CD4-positive, alpha-beta T cell treated with Interleukin-17A for 4 hours (primary cell): Measurements from ENCODE around the gene NEK3.
"Not testable (repeated sequence)": the region's sequence is repeated elsewhere in the genome, so short reads cannot be mapped to it uniquely, and the experiment has no call there.

Source experiments
- DNase-seq: peaks from one replicate; pipeline ENCODE4 v3.0.0-alpha.2; 2020; ENCODE audit warnings: mixed read lengths

Gene NEK3

GRCh38 chr13:52112591-52112990 lies 46.8 kb downstream of the NEK3 start:
- no peak for DNase-seq

GRCh38 chr13:52109116-52109670 lies 50.2 kb downstream of the NEK3 start:
- DNase-seq, result no peak

GRCh38 chr13:52105841-52106240 lies 53.6 kb downstream of the NEK3 start:
- no peak for DNase-seq

GRCh38 chr13:52104624-52105023 lies 54.8 kb downstream of the NEK3 start:
- no peak for DNase-seq

GRCh38 chr13:52103386-52103785 lies 56.0 kb downstream of the NEK3 start:
- no peak for DNase-seq

- not testable (repeated sequence) for DNase-seq
Measured at GRCh38 chr13:52102423-52102822, 57.0 kb downstream of the NEK3 start.

GRCh38 chr13:52097197-52097596 lies 62.2 kb downstream of the NEK3 start:
- DNase-seq, result no peak

- DNase-seq, result no peak
Measured at GRCh38 chr13:52096748-52097147, 62.6 kb downstream of the NEK3 start.

GRCh38 chr13:52096062-52096461 lies 63.3 kb downstream of the NEK3 start:
- no peak for DNase-seq

- no peak for DNase-seq
Measured at GRCh38 chr13:52092087-52092486, 67.3 kb downstream of the NEK3 start.

GRCh38 chr13:52091473-52091872 lies 67.9 kb downstream of the NEK3 start:
- no peak for DNase-seq

GRCh38 chr13:52085421-52085820 lies 74.0 kb downstream of the NEK3 start:
- DNase-seq, result no peak

- DNase-seq, result not testable (repeated sequence)
Measured at GRCh38 chr13:52084981-52085380, 74.4 kb downstream of the NEK3 start.
